ENCODE results near the gene GALNT17. TPM values are rescaled to one million over a fixed set of nuclear protein-coding genes. Genes with fewer than 3 reads are reported as not detected.

GALNT17 gene
- total RNA-seq, 6 donors from 2014 or later, result 5.3 to 26.2 (median 10.1) TPM

GRCh38 chr7:71148098-71148497 is 16.2 kb downstream of the GALNT17 start:
- Histone ChIP-seq H3K36me3 (no peaks in the 10 kb centered on the region), H3K9me3 (peaks cover 0 to 4% (median 0%) of the 10 kb centered on the region in 4 donors), H3K4me1 (no peaks in the 10 kb centered on the region), H3K27ac (no peak overlapping the region), H3K4me3 (no peak overlapping the region), H3K27me3 (no peaks in the 10 kb centered on the region)
- no peak for TF ChIP-seq EP300 (IDR thresholded peaks at IDR 0.05)
- TF ChIP-seq POLR2AphosphoS5 (IDR thresholded peaks at IDR 0.05), result no peak
- TF ChIP-seq POLR2A (IDR thresholded peaks at IDR 0.05), result no peak
- no peak for ATAC-seq (ENCODE audit: low FRiP score in 2 of 2)
- DNase-seq, result no peak

GRCh38 chr7:71155236-71155635 is 23.3 kb downstream of the GALNT17 start:
- no peaks in the 10 kb centered on the region for H3K4me1 ChIP-seq
- ATAC-seq (ENCODE audit: low FRiP score in 2 of 2), result no peak
- no peaks in the 10 kb centered on the region for H3K27me3 ChIP-seq
- TF ChIP-seq CTCF (IDR thresholded peaks at IDR 0.05), result no peak
- no peak for TF ChIP-seq POLR2AphosphoS5 (IDR thresholded peaks at IDR 0.05)
- TF ChIP-seq EP300 (IDR thresholded peaks at IDR 0.05), result no peak
- TF ChIP-seq POLR2A (IDR thresholded peaks at IDR 0.05), result no peak
- WGBS, 2 donors, result 94 to 98% methylated on average over 9 of the region's 9 CpGs
- no peak overlapping the region for H3K4me3 ChIP-seq
- no peak for DNase-seq
- no peak overlapping the region for H3K27ac ChIP-seq
- no peaks in the 10 kb centered on the region for H3K36me3 ChIP-seq
- H3K9me3 ChIP-seq, result no peaks in the 10 kb centered on the region

- Histone ChIP-seq H3K36me3 (no peaks in the 10 kb centered on the region), H3K27ac (no peak overlapping the region), H3K9me3 (no peaks in the 10 kb centered on the region), H3K4me3 (no peak overlapping the region), H3K27me3 (no peaks in the 10 kb centered on the region), H3K4me1 (no peaks in the 10 kb centered on the region)
- DNase-seq, result no peak
- WGBS, 2 donors, result 87 to 89% methylated on average over 3 of the region's 3 CpGs
- ATAC-seq (ENCODE audit: low FRiP score in 2 of 2), result no peak
- TF ChIP-seq POLR2A (IDR thresholded peaks at IDR 0.05), result no peak
- no peak for TF ChIP-seq EP300 (IDR thresholded peaks at IDR 0.05)
- no peak for TF ChIP-seq CTCF (IDR thresholded peaks at IDR 0.05)
Measured at GRCh38 chr7:71157757-71158156, 25.8 kb downstream of the GALNT17 start.

GRCh38 chr7:71165708-71166107 is 33.8 kb downstream of the GALNT17 start:
- ATAC-seq (ENCODE audit: low FRiP score in 2 of 2), result peak in 1 of 2 donors; percentile 46
- Histone ChIP-seq H3K27me3 (no peaks in the 10 kb centered on the region), H3K36me3 (no peaks in the 10 kb centered on the region), H3K9me3 (no peaks in the 10 kb centered on the region), H3K4me1 (no peaks in the 10 kb centered on the region), H3K4me3 (no peak overlapping the region), H3K27ac (no peak overlapping the region)
- TF ChIP-seq EP300 (IDR thresholded peaks at IDR 0.05), result no peak
- no peak for TF ChIP-seq CTCF (IDR thresholded peaks at IDR 0.05)
- TF ChIP-seq POLR2AphosphoS5 (IDR thresholded peaks at IDR 0.05), result no peak
- TF ChIP-seq POLR2A (IDR thresholded peaks at IDR 0.05), result no peak
- no peak for DNase-seq
- WGBS, 2 donors, result 58 to 65% methylated on average over 6 of the region's 6 CpGs

GRCh38 chr7:71171476-71171875 is 39.5 kb downstream of the GALNT17 start:
- Histone ChIP-seq H3K9me3 (no peaks in the 10 kb centered on the region), H3K36me3 (no peaks in the 10 kb centered on the region), H3K4me3 (no peak overlapping the region), H3K27me3 (no peaks in the 10 kb centered on the region), H3K27ac (no peak overlapping the region), H3K4me1 (no peaks in the 10 kb centered on the region)
- DNase-seq, result no peak
- no peak for TF ChIP-seq CTCF (IDR thresholded peaks at IDR 0.05)
- no peak for TF ChIP-seq POLR2AphosphoS5 (IDR thresholded peaks at IDR 0.05)
- TF ChIP-seq POLR2A (IDR thresholded peaks at IDR 0.05), result no peak
- no peak for TF ChIP-seq EP300 (IDR thresholded peaks at IDR 0.05)
- 66 to 73% methylated on average over 4 of the region's 4 CpGs for WGBS, 2 donors
- no peak for ATAC-seq (ENCODE audit: low FRiP score in 2 of 2)

Measured in upper lobe of left lung (tissue), 6 donors.